HepG2 (cell line): ENCODE measurements around the gene ME2. TPM values are rescaled to one million over a fixed set of nuclear protein-coding genes. Genes with fewer than 3 reads are reported as not detected.

Experiments
- CEBPG ChIP-seq: IDR thresholded peaks from 2 replicates; pipeline ENCODE4 v1.6.1; 2016
- GPN1 ChIP-seq: sonication (generic); formaldehyde crosslinking; IDR thresholded peaks from 2 replicates; pipeline ENCODE4 v1.5.1; 2020; ENCODE audit warnings: missing genetic modification reagents, borderline replicate concordance
- KLF9 ChIP-seq: IDR thresholded peaks from 2 replicates; pipeline ENCODE4 v1.6.1; 2016; ENCODE audit warnings: low read depth
- NCOA2 ChIP-seq: sonication (generic); formaldehyde crosslinking; IDR thresholded peaks from 2 replicates; pipeline ENCODE4 v1.8.0; 2022; ENCODE audit warnings: inconsistent platforms
- NCOA5 ChIP-seq: sonication (generic); formaldehyde crosslinking; IDR thresholded peaks from 2 replicates; pipeline ENCODE4 v1.4.0; 2020; ENCODE audit warnings: missing genetic modification reagents
- NFIC ChIP-seq: IDR thresholded peaks from 2 replicates; pipeline ENCODE4 v1.6.1; 2012; ENCODE audit warnings: mild to moderate bottlenecking, low read length, inconsistent platforms
- NR2F2 ChIP-seq: IDR thresholded peaks from 2 replicates; pipeline ENCODE4 v1.6.1; 2012; ENCODE audit warnings: low read depth, inconsistent platforms, borderline replicate concordance
- PHF21A ChIP-seq: sonication (generic); formaldehyde crosslinking; IDR thresholded peaks from 2 replicates; pipeline ENCODE4 v1.5.0; 2020; ENCODE audit warnings: mild to moderate bottlenecking, missing genetic modification reagents
- POLR2G ChIP-seq: fragments of 200-400 bp; formaldehyde crosslinking; IDR thresholded peaks from 2 replicates; pipeline ENCODE4 v1.6.1; 2018; ENCODE audit warnings: mild to moderate bottlenecking, low read depth, low read length, moderate library complexity
- SNAPC2 ChIP-seq: sonication (generic); formaldehyde crosslinking; IDR thresholded peaks from 2 replicates; pipeline ENCODE4 v1.8.1; 2022; ENCODE audit warnings: mild to moderate bottlenecking, missing genetic modification reagents
- TEAD3 ChIP-seq: optimal IDR thresholded peaks from 2 replicates; pipeline ENCODE3; 2016; ENCODE audit warnings: borderline replicate concordance
- YEATS2 ChIP-seq: sonication (generic); formaldehyde crosslinking; IDR thresholded peaks from 2 replicates; pipeline ENCODE4 v1.4.0; 2020; ENCODE audit warnings: missing genetic modification reagents, borderline replicate concordance
- ZBTB38 ChIP-seq: sonication (generic); formaldehyde crosslinking; IDR thresholded peaks from 2 replicates; pipeline ENCODE4 v1.5.1; 2020; ENCODE audit warnings: mild to moderate bottlenecking, missing genetic modification reagents
- ZNF30 ChIP-seq: sonication (generic); formaldehyde crosslinking; IDR thresholded peaks from 2 replicates; pipeline ENCODE4 v1.5.0; 2020; ENCODE audit warnings: mild to moderate bottlenecking, missing genetic modification reagents
- ZNF577 ChIP-seq: sonication (generic); formaldehyde crosslinking; IDR thresholded peaks from 2 replicates; pipeline ENCODE4 v1.4.0; 2020; ENCODE audit warnings: mild to moderate bottlenecking, low read depth, missing genetic modification reagents, borderline replicate concordance
- ZNF607 ChIP-seq: sonication (generic); formaldehyde crosslinking; IDR thresholded peaks from 2 replicates; pipeline ENCODE4 v1.5.1; 2020; ENCODE audit warnings: missing genetic modification reagents, mild to moderate bottlenecking, borderline replicate concordance
- ZNF772 ChIP-seq: sonication (generic); formaldehyde crosslinking; IDR thresholded peaks from 2 replicates; pipeline ENCODE4 v1.5.0; 2020; ENCODE audit warnings: mild to moderate bottlenecking, missing genetic modification reagents
- ZNF883 ChIP-seq: sonication (generic); formaldehyde crosslinking; IDR thresholded peaks from 2 replicates; pipeline ENCODE4 v1.5.1; 2020; ENCODE audit warnings: mild to moderate bottlenecking, missing genetic modification reagents; ENCODE audit errors: not compliant biosample characterization
- ZSCAN22 ChIP-seq: sonication (generic); formaldehyde crosslinking; IDR thresholded peaks from 2 replicates; pipeline ENCODE4 v1.4.0; 2020; ENCODE audit warnings: mild to moderate bottlenecking, missing genetic modification reagents
- polyA plus RNA-seq, 8 experiments: library from polyadenylated mRNA; depleted of rRNA in 3 of 8; stranded (reverse) in 7 of 8; unstranded in 1 of 8; fragments of >200 nt; fragmentation: Illumina TruSeq in 4 of 8; extraction: Trizol in 4 of 8; gene quantifications; 2 replicates each; pipeline versions ENCODE4 v1.2.1 to v1.2.3, GENCODE V29; 2011 to 2016; ENCODE audit warnings: low read depth in 4 of 8, missing spikeins in 1 of 8, mixed read lengths in 1 of 8; ENCODE audit not compliant: insufficient read depth in 1 of 8
- total RNA-seq, 5 experiments: library from RNA; depleted of rRNA; stranded (reverse); fragments of >200 nt; fragmentation: Illumina TruSeq; extraction: Trizol; gene quantifications; 2 replicates each; pipeline ENCODE4 v1.2.3, GENCODE V29; 2016; ENCODE audit warnings: low read depth in 1 of 5
- TF ChIP-seq, protein P1 (sequence below), 2 experiments: IDR thresholded peaks; 2 replicates each; pipeline ENCODE4 v1.6.1; 2011 to 2012; ENCODE audit warnings: low read length in 2 of 2, borderline replicate concordance in 1 of 2, low read depth in 1 of 2, mild to moderate bottlenecking in 1 of 2, moderate library complexity in 1 of 2
- TF ChIP-seq, protein P2 (sequence below): sonication (generic); formaldehyde crosslinking; IDR thresholded peaks from 2 replicates; pipeline ENCODE4 v1.5.0; 2020; ENCODE audit warnings: mild to moderate bottlenecking, missing genetic modification reagents, borderline replicate concordance
- TF ChIP-seq, protein P3 (sequence below): sonication (generic); formaldehyde crosslinking; IDR thresholded peaks from 2 replicates; pipeline ENCODE4 v1.4.0; 2020; ENCODE audit warnings: mild to moderate bottlenecking, missing genetic modification reagents

ME2 gene
- total and polyA plus RNA-seq, 2 of the 13 experiments (the other 11 are each of a cell fraction or from before 2014, with no cell fraction given): 17.3 to 20.6 TPM

DNA sequence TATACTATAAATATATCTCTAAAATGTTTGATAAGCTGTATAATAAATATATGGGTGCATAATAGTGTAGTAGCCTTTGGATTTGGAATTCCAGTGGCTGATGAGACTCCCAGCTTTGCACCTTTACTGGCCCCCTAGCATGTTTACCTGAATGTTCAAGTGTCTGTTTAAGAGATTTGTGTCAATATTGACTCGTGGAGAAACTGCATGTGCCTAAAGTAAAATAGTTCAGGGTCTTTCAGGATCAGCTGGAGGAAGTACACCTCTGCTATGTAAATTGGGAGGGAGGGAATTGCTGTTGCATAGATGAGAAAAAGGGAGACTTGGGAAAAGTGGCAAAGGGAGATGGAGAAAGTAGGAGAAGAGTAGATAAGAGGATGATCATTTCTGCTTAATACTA, 23.9 kb downstream of the ME2 start (continued):
- TF ChIP-seq, protein P1, sequence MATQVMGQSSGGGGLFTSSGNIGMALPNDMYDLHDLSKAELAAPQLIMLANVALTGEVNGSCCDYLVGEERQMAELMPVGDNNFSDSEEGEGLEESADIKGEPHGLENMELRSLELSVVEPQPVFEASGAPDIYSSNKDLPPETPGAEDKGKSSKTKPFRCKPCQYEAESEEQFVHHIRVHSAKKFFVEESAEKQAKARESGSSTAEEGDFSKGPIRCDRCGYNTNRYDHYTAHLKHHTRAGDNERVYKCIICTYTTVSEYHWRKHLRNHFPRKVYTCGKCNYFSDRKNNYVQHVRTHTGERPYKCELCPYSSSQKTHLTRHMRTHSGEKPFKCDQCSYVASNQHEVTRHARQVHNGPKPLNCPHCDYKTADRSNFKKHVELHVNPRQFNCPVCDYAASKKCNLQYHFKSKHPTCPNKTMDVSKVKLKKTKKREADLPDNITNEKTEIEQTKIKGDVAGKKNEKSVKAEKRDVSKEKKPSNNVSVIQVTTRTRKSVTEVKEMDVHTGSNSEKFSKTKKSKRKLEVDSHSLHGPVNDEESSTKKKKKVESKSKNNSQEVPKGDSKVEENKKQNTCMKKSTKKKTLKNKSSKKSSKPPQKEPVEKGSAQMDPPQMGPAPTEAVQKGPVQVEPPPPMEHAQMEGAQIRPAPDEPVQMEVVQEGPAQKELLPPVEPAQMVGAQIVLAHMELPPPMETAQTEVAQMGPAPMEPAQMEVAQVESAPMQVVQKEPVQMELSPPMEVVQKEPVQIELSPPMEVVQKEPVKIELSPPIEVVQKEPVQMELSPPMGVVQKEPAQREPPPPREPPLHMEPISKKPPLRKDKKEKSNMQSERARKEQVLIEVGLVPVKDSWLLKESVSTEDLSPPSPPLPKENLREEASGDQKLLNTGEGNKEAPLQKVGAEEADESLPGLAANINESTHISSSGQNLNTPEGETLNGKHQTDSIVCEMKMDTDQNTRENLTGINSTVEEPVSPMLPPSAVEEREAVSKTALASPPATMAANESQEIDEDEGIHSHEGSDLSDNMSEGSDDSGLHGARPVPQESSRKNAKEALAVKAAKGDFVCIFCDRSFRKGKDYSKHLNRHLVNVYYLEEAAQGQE (IDR thresholded peaks at IDR 0.05; ENCODE audit: borderline replicate concordance in 1 of 2, low read depth in 1 of 2, low read length in 2 of 2): 0 out of 4 replicates have a peak, but pooled peaks of 1 of the 2 experiments have one; percentile 42
- TF ChIP-seq ZNF577 (CRISPR knock-in tag) (no peak), ZNF772 (no peak), ZSCAN22 (CRISPR knock-in tag) (no peak), NFIC (peak; percentile 59; the same call in 1 of the 2 replicates), GPN1 (no peak), ZNF607 (CRISPR knock-in tag) (peak; percentile 37; the same call in 1 of the 2 replicates), TEAD3 (CRISPR knock-in tag) (peak; percentile 66), ZBTB38 (CRISPR knock-in tag) (no peak), POLR2G (no peak), NCOA5 (CRISPR knock-in tag) (no peak), KLF9 (CRISPR knock-in tag) (no peak), ZNF30 (CRISPR knock-in tag) (no peak), YEATS2 (CRISPR knock-in tag) (0 out of 2 replicates have a peak, but pooled peaks have one; percentile 34), NCOA2 (CRISPR knock-in tag) (peak; percentile 71), CEBPG (CRISPR knock-in tag) (peak; percentile 26; the same call in 1 of the 2 replicates), NR2F2 (peak; percentile 52; the same call in 1 of the 2 replicates), PHF21A (peak; percentile 42; the same call in 1 of the 2 replicates), ZNF883 (CRISPR knock-in tag) (no peak), SNAPC2 (no peak)
- TF ChIP-seq, protein P2, sequence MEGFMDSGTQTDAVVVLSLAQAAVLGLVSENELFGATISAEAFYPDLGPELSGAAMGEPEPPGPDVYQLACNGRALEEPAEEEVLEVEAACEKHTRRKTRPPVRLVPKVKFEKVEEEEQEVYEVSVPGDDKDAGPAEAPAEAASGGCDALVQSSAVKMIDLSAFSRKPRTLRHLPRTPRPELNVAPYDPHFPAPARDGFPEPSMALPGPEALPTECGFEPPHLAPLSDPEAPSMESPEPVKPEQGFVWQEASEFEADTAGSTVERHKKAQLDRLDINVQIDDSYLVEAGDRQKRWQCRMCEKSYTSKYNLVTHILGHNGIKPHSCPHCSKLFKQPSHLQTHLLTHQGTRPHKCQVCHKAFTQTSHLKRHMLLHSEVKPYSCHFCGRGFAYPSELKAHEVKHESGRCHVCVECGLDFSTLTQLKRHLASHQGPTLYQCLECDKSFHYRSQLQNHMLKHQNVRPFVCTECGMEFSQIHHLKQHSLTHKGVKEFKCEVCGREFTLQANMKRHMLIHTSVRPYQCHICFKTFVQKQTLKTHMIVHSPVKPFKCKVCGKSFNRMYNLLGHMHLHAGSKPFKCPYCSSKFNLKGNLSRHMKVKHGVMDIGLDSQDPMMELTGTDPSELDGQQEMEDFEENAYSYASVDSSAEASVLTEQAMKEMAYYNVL: peak; percentile 59; the same call in 1 of the 2 replicates
- TF ChIP-seq, protein P3, sequence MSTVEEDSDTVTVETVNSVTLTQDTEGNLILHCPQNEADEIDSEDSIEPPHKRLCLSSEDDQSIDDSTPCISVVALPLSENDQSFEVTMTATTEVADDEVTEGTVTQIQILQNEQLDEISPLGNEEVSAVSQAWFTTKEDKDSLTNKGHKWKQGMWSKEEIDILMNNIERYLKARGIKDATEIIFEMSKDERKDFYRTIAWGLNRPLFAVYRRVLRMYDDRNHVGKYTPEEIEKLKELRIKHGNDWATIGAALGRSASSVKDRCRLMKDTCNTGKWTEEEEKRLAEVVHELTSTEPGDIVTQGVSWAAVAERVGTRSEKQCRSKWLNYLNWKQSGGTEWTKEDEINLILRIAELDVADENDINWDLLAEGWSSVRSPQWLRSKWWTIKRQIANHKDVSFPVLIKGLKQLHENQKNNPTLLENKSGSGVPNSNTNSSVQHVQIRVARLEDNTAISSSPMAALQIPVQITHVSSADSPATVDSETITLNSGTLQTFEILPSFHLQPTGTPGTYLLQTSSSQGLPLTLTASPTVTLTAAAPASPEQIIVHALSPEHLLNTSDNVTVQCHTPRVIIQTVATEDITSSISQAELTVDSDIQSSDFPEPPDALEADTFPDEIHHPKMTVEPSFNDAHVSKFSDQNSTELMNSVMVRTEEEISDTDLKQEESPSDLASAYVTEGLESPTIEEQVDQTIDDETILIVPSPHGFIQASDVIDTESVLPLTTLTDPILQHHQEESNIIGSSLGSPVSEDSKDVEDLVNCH: no peak
